LHCN-M2 (cell line): Measurements from ENCODE around the gene TBX19. TPM values are rescaled to one million over a fixed set of nuclear protein-coding genes. Genes with fewer than 3 reads are reported as not detected.

Experiments
- DNase-seq: peaks from one replicate; pipeline ENCODE4 v3.0.0-alpha.2; 2012; ENCODE audit warnings: low read depth
- total RNA-seq: library from RNA; depleted of rRNA; stranded (reverse); fragments of >200 nt; gene quantifications from 2 replicates; pipeline ENCODE4 v1.2.3, GENCODE V29; 2014

TBX19 gene
- total RNA-seq, 1 experiment from 2014 or later = 0.34 TPM

DNA sequence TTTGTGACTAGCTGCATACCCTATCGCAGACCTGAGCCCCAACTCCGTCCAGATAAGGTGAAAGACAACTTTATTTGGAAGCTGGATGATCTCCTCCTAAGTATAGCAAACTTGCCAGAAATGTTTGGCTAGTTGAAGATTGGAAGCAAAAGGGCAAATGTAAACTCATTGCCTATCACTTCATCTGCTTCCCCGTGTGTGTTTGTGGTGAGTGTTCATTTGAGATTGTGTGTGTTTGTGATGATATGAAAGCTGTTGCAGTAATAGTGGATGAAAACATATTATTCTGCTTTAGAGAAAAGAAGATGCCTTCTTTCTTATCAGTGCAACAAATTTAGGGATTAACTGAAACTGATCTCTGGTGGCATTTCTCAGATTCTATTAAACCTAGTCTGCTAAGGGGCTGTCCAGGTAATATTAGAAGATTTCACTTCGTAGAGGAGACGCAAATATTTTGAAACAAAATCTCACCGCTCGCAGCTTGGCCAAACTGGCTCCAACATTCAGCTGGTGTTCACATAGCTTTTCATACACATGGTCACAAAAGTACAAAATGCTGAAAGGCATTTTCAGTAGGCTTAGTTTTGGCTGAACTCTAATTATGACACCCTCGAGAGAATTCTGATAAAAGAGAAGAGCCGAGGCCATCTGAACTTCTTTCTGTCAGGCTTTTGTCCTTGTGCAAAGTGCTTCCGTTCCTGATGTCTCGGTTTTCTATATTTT, 1.1 kb downstream of the TBX19 start:
- no peak for DNase-seq

- no peak for DNase-seq
Observed at GRCh38 chr1:168285521-168285790, 4.8 kb downstream of the TBX19 start.

DNA sequence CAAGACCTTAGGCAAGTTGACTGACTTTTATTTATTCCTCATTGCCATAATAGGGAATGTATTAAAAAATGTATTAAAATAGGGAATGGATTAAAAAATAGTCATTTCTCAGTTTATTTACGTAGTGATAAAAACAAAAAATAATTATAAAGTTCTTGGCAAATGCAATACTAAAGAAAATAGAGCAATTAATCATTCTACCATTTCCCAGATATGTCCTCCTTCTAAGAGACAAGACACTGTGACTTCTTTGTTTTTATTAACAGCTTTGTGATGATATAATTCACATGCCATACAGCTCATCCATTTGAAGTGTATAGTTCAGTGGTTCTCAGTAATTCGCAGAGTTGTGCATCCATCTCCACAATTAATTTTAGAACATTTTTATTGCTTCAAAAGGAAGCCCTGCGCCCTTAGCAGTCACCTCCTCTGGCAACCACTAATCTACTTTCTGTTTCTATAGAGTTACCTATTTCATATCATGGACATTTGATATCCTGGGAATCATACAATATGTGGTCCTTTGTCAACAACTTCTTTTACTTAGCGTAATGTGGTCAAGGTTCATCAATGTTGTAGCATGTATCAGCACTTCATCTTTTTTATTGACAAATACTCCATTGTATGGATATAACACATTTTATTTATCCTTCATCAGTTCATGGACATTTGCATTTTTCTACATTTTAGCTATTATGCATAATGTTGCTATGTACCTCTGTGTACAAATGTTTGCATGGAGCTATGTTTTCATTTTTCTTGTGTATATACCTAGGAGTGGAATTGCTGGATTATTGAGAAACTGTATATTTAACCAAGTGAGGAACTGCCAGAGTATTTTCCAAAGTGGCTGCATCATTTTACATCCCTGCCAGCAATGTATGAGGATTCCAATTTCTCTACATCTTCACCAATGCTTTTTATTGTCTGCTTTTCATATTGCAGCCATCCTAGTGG, 5.6 kb downstream of the TBX19 start:
- no peak for DNase-seq

DNA sequence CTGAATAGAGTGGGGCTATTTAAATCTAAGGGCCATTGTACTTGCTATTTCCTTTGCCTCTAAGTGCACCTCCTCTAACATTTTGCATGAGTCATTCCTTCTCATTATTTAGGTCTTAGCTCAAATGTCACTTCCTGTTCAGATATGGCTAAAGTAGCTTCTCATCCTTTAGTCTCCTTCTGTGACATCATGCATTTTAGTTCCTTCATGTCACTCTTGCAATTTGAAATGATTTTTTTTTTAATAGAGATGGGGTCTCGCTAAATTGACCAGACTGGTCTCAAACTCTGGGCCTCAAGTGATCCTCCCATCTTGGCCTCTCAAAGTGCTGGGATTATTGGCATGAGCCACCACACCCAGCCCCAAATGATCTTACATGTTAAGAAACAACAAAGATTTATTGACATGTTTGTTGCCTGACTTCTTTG, 6.6 kb downstream of the TBX19 start:
- DNase-seq = peak; percentile 55

- no peak for DNase-seq
Observed at GRCh38 chr1:168288311-168289052, 7.8 kb downstream of the TBX19 start.

DNA sequence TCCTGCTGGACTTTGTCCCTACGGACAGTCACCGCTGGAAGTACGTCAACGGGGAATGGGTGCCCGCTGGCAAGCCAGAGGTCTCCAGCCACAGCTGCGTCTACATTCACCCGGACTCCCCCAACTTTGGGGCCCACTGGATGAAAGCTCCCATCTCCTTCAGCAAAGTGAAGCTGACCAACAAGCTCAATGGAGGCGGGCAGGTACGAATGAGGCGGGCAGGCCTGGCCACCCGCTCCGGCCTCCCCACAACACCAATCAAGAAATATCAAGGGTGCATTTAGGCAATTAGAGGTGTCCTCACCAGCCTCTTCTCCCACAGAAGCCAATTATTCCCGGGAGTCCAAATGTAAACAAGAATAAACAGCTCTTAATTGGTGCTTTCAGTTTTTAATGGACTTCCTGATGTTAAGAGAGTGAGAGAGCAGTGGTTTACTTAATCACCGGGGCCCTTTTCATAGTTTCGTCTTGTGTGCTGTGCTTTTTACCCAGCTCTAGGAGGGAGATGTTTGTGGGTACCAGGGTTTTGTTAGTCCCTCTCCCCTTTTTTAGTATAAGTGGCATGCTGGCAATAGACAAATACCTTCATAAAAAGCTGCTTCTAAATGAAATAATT, 10.7 kb downstream of the TBX19 start:
- DNase-seq = no peak

- no peak for DNase-seq
Observed at GRCh38 chr1:168293356-168293755, 12.7 kb downstream of the TBX19 start.

DNA sequence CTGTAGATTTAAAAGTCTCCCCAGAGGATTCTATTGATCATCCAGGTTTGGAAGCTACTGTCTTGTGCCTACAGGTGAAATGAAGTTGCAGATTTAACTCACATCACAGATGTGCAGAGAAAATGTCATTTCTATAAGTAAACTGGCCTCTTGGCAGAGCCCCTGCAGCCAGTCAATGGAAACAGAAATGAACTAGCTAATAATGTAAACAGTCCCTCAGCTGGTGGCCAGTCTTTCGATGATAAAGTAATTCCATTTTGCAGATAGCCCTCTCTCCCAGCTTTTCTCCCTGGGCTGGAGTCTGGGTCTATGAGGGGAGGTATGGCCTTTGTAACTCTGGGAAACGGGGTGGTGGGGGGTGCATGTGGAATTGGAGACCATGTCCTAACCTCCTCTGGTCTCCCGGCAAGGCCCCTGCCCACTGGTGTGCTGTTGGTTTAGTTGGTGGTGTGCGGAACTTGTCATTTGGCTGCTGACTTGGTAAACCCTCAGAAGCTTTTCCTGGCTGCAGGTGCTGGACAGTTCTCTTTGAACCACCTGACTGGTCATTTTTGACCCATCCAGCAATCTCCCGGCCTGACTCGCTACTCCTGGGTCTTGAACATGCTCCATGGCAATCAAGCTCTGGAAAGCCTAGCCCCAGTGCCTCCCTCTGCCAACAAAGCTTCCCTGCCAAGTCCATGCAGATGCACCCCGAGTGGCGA, 14.9 kb downstream of the TBX19 start:
- DNase-seq = no peak

- DNase-seq = no peak
Observed at GRCh38 chr1:168297019-168297730, 16.5 kb downstream of the TBX19 start.

- DNase-seq = no peak
Observed at GRCh38 chr1:168298446-168298845, 17.8 kb downstream of the TBX19 start.

DNA sequence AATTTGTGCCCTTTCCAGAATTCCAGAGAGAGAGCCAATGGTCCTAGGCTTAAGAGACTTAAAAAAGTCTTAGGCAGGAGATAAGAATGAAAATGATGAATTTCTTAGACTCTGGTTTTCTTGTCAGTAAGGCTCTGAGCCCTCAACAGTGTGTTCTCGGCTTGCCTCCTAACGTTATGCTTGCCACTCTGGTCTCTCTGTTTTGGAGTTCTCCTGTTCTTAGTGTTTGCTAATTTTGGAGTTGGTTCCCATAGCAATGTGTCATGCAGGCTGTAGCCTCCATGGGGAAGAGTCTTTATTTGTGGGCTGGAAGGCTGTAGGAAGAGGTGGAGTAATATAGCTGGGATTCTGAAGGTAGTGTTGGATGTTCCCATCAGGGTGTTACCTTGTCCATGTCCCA, 19.9 kb downstream of the TBX19 start:
- no peak for DNase-seq

GRCh38 chr1:168301664-168302320, 21.1 kb downstream of the TBX19 start:
- DNase-seq = peak; percentile 67

DNA sequence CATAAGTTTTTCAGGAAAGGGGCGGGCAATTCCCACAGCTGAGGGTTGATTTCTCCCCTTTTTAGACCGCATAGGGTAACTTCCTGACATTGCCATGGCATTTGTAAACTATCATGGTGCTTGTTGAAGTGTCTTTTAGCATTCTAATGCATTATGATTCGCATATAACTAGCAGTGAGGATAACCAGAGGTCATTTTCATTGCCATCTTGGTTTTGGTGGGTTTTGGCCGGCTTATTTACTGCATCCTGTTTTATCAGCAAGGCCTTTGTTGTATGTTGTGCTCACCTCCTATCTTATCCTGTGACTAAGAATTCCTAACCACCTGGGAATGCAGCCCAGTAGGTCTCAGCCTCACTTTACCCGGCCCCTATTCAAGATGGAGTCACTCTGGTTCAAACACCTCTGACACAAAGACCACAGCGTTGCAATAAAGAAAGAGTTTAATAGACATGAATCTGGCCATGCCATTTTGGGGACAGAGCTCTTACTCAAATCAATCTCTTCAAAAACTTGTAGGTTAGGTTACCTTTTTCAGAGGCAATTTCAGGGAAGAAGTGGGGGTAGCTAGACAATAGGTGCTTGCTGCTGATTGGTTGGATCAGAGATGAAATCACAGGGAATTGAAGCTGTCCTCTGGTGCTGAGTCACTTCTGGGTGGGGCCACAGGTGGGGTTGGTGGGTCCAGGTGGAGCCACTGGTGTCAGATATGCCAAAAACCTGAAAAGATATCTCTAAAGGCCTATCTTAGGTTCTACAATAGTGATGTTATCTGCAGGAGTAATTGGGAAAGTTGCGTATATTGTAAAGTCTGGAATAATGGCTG, 23.3 kb downstream of the TBX19 start:
- DNase-seq = no peak

DNA sequence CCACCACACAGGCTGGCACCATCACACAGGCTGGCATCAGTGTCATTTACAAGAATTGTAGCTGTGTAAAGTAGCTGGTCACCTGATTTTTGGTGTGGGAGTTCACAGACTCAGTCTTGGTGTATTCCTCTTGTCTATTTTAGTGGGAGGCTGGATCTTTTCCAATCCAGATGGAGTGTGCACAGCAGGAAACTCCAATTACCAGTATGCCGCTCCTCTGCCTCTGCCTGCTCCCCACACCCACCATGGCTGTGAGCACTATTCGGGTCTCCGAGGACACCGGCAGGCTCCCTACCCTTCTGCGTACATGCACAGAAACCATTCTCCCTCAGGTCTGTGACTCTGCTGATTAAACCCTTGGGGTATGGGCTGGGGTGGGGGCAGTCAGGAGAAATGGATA, 24.2 kb downstream of the TBX19 start:
- no peak for DNase-seq

DNA sequence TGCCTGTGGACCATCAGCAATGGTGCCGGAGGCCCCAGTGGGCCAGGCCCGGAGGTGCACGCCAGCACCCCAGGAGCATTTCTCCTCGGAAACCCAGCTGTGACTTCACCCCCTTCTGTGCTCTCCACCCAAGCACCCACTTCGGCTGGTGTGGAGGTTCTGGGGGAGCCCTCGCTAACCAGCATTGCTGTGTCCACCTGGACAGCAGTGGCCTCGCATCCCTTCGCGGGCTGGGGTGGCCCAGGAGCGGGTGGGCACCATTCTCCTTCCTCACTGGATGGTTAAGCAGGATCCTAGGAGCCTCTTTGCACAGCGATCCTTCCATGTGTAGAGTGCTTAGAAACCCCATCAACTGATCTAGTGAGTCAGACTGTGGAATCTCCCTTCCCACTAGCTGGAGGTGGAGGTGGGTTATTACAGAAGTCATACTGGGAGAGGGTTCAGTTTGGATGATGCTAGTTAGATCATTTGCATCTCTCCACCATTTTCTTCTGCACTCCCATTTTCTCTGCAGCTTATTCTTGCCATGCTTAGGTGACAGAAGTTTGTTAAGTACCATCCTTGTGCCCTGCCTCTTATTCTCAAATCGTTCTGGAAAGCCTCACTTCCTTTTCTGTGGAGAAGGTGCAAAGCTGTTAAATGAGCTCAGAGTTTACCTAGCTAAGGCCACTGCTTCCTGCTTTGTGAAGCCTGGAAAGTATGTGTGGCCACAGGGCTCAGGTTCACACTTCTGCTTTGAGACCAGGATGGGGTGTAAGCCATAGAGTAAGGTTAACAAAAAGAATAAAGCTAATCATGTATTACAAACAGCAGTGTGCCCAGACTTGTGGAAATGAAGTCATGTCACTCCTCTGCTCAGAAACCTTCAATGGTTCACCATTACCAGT, 32.3 kb downstream of the TBX19 start:
- DNase-seq = no peak

DNA sequence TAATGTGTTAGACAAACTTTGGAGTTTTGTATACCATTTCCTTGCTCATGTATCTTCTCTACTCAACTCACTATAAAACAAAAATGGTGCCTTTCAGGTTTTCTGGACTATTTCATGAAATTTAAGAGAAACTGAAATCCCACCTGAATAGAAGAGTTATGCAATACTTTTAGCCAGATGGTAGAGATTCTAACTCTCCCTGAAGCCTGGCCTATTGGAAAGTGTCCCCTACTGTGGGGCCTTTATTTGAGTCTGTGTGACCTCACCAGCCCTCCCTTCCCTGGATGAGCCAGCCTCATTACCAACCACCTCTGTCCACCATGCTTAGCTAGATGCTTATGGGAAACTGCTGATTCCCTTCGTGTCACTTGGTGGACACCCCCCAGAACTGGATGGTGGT, 35.5 kb downstream of the TBX19 start:
- no peak for DNase-seq

DNA sequence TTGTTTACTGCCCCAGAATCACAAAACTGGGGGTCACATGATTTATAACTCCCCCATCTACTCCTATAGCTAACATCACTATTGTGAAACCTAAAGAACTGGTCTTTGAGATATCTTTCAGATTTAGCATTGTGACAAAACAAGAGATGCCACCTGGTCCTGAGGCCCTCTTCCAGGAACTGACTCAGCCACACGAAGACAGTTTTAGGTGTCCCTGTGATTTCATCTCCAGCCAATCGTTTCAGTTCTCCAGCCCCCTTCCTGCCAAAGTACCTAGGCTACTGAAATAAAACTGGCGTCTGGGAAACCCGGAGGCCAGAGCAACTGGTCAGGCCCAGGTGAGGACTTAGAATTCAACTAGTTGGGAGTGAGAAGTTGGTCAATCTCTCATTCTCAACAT, 36.6 kb downstream of the TBX19 start:
- DNase-seq = no peak

GRCh38 chr1:168319691-168320090, 39.0 kb downstream of the TBX19 start:
- DNase-seq = no peak
